ENCODE results near the gene ALDH1L1. TPM values are rescaled to one million over a fixed set of nuclear protein-coding genes. Genes with fewer than 3 reads are reported as not detected.

ALDH1L1 gene
- total RNA-seq, 1 donor from 2014 or later: 36.1 TPM

GRCh38 chr3:126127452-126127851 lies 52.9 kb downstream of the ALDH1L1 start:
- Histone ChIP-seq H3K9me3 (no peaks in the 10 kb centered on the region), H3K36me3 (peaks cover 6 to 8% of the 10 kb centered on the region in 2 donors), H3K27ac (no peak overlapping the region), H3K4me3 (no peak overlapping the region), H3K4me1 (no peaks in the 10 kb centered on the region), H3K27me3 (no peaks in the 10 kb centered on the region)
- no peak for TF ChIP-seq CTCF (IDR thresholded peaks at IDR 0.05)
- intact Hi-C loops (cut with DNase I): no loop called here
- no peak for DNase-seq (ENCODE audit: low spot score in 2 of 2)

- intact Hi-C loops (cut with DNase I): no loop called here
- H3K4me3 ChIP-seq: no peak overlapping the region
- DNase-seq (ENCODE audit: low spot score in 2 of 2): peak in 1 of 2 donors; percentile 49
- peaks cover 6 to 8% of the 10 kb centered on the region in 2 donors for H3K36me3 ChIP-seq
- no peaks in the 10 kb centered on the region for H3K9me3 ChIP-seq
- TF ChIP-seq CTCF (IDR thresholded peaks at IDR 0.05): no peak
- H3K27ac ChIP-seq: no peak overlapping the region
- no peaks in the 10 kb centered on the region for H3K27me3 ChIP-seq
- no peaks in the 10 kb centered on the region for H3K4me1 ChIP-seq
Observed at GRCh38 chr3:126126811-126127431, 53.5 kb downstream of the ALDH1L1 start.

GRCh38 chr3:126126286-126126685 lies 54.1 kb downstream of the ALDH1L1 start:
- Histone ChIP-seq H3K4me3 (no peak overlapping the region), H3K27me3 (no peaks in the 10 kb centered on the region), H3K27ac (no peak overlapping the region), H3K36me3 (peaks cover 8 to 12% of the 10 kb centered on the region in 2 donors), H3K4me1 (no peaks in the 10 kb centered on the region), H3K9me3 (no peaks in the 10 kb centered on the region)
- TF ChIP-seq CTCF (IDR thresholded peaks at IDR 0.05): no peak
- intact Hi-C loops (cut with DNase I): no loop called here
- no peak for DNase-seq (ENCODE audit: low spot score in 2 of 2)

- no peaks in the 10 kb centered on the region for H3K4me1 ChIP-seq
- peak; percentile 3 to 52 for DNase-seq (ENCODE audit: low spot score in 2 of 2)
- no peak for TF ChIP-seq CTCF (IDR thresholded peaks at IDR 0.05)
Observed at GRCh38 chr3:126125781-126126251, 54.6 kb downstream of the ALDH1L1 start.

GRCh38 chr3:126125341-126125740 lies 55.0 kb downstream of the ALDH1L1 start:
- no peaks in the 10 kb centered on the region for H3K9me3 ChIP-seq
- no peak for DNase-seq (ENCODE audit: low spot score in 2 of 2)
- intact Hi-C loops (cut with DNase I): no loop called here
- peaks cover 11 to 15% of the 10 kb centered on the region in 2 donors for H3K36me3 ChIP-seq
- no peak overlapping the region for H3K27ac ChIP-seq
- H3K27me3 ChIP-seq: no peaks in the 10 kb centered on the region
- H3K4me1 ChIP-seq: no peaks in the 10 kb centered on the region
- TF ChIP-seq CTCF (IDR thresholded peaks at IDR 0.05): no peak
- H3K4me3 ChIP-seq: no peak overlapping the region

More at GRCh38 chr3:126125781-126126251, 54.6 kb downstream of the ALDH1L1 start:
- Histone ChIP-seq H3K27me3 (no peaks in the 10 kb centered on the region), H3K9me3 (no peaks in the 10 kb centered on the region), H3K4me3 (no peak overlapping the region), H3K36me3 (peaks cover 11 to 15% of the 10 kb centered on the region in 2 donors), H3K27ac (no peak overlapping the region)
- intact Hi-C loops (cut with DNase I): no loop called here

All from ascending aorta (tissue), 2 donors.